NCI-H2196 treated with DMSO at 0.1 percent for 48 hours (cell line): Measurements from ENCODE around the gene GTF2F2.

Experiments used
- DNase-seq: peaks from one replicate; lab custom pipeline; 2025; ENCODE audit not compliant: unreplicated experiment; lab: John Stamatoyannopoulos, UW

GTF2F2 gene

GRCh38 chr13:45120967-45121831 lies 889 bp downstream of the GTF2F2 start:
- DNase-seq = no peak

- DNase-seq = no peak
Measured at GRCh38 chr13:45122941-45123340, 2.6 kb downstream of the GTF2F2 start.

- no peak for DNase-seq
Measured at GRCh38 chr13:45132369-45133064, 12.2 kb downstream of the GTF2F2 start.

- no peak for DNase-seq
Measured at GRCh38 chr13:45133396-45134118, 13.2 kb downstream of the GTF2F2 start.

GRCh38 chr13:45136741-45137504 lies 16.6 kb downstream of the GTF2F2 start:
- no peak for DNase-seq

- DNase-seq = no peak
Measured at GRCh38 chr13:45137526-45137925, 17.2 kb downstream of the GTF2F2 start.

- DNase-seq = no peak
Measured at GRCh38 chr13:45138282-45138681, 18.0 kb downstream of the GTF2F2 start.

- DNase-seq = no peak
Measured at GRCh38 chr13:45141369-45141768, 21.1 kb downstream of the GTF2F2 start.

GRCh38 chr13:45142440-45143345 lies 22.4 kb downstream of the GTF2F2 start:
- no peak for DNase-seq

GRCh38 chr13:45143346-45143751 lies 23.0 kb downstream of the GTF2F2 start:
- no peak for DNase-seq

- no peak for DNase-seq
Measured at GRCh38 chr13:45149964-45150363, 29.7 kb downstream of the GTF2F2 start.

GRCh38 chr13:45156565-45157361 lies 36.5 kb downstream of the GTF2F2 start:
- no peak for DNase-seq

GRCh38 chr13:45162194-45162593 lies 41.9 kb downstream of the GTF2F2 start:
- no peak for DNase-seq

- no peak for DNase-seq
Measured at GRCh38 chr13:45162821-45163220, 42.5 kb downstream of the GTF2F2 start.

- no peak for DNase-seq
Measured at GRCh38 chr13:45166858-45167257, 46.5 kb downstream of the GTF2F2 start.

GRCh38 chr13:45167611-45168554 lies 47.6 kb downstream of the GTF2F2 start:
- DNase-seq = no peak

- no peak for DNase-seq
Measured at GRCh38 chr13:45168555-45168930, 48.2 kb downstream of the GTF2F2 start.

GRCh38 chr13:45174478-45174877 lies 54.2 kb downstream of the GTF2F2 start:
- DNase-seq = no peak
